Activated naive CD8-positive, alpha-beta T cell treated with anti-CD3 and anti-CD28 coated beads, Interleukin-2, amount 50 U/mL, for 24 hours (primary cell): ENCODE data around the gene CHSY1.

Source experiments
- ATAC-seq: fragments of 150-1000 bp; cut with Tn5 transposase; one replicate; pipeline ENCODE4 v1.10.0; 2021
- DNase-seq: peaks from one replicate; pipeline ENCODE4 v3.0.0; 2021
- H3K27ac Mint-ChIP-seq: one replicate; pipeline ENCODE4 v1.8.0; 2021; ENCODE audit warnings: mild to moderate bottlenecking, mixed read lengths
- H3K27me3 Mint-ChIP-seq: one replicate; pipeline ENCODE4 v1.8.0; 2021; ENCODE audit warnings: mixed read lengths
- H3K36me3 Mint-ChIP-seq: one replicate; pipeline ENCODE4 v1.8.0; 2021; ENCODE audit warnings: low read depth, mixed read lengths
- H3K4me1 Mint-ChIP-seq: one replicate; pipeline ENCODE4 v1.8.0; 2021; ENCODE audit warnings: mixed read lengths
- H3K4me3 Mint-ChIP-seq: one replicate; pipeline ENCODE4 v1.8.0; 2021; ENCODE audit warnings: mild to moderate bottlenecking, moderate library complexity, mixed read lengths
- H3K9me3 Mint-ChIP-seq: one replicate; pipeline ENCODE4 v1.8.0; 2021; ENCODE audit warnings: mixed read lengths

CHSY1 gene

DNA sequence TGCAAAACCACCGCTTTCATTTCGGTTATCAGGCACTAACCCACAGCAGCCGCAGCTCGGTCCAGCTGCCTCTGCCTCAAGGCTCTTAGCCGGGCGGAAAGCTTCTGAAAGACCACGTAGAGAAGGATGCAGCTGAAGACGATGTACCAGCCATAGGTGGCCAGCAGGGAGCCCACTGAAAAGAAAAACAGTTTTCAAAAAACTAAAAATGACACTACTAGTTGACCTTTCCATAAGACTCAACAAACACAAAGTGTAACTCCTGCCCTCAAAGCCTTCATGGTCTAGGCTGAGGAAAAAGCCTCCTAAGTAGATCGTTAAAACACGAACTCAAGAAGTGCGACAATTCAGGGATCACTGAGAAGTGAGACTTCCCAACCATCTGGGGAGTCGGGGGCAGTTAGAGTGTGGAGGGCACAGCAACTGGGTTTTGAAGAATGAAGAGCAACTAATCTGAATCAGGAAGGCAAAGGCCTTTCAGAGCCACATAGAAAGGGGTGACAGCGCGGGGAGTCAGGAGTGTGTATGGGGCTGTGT lies 24.7 kb upstream of the CHSY1 start:
- DNase-seq (no peak), ATAC-seq (peak; percentile 25)
- Mint-ChIP-seq H3K36me3 (peaks cover 51% of the 10 kb centered on the region), H3K4me1 (peaks cover 28% of the 10 kb centered on the region), H3K4me3 (peak overlapping the region; percentile 100), H3K27me3 (no peaks in the 10 kb centered on the region), H3K9me3 (no peaks in the 10 kb centered on the region), H3K27ac (peak overlapping the region; percentile 96)

- Mint-ChIP-seq H3K27me3 (no peaks in the 10 kb centered on the region), H3K4me1 (peaks cover 28% of the 10 kb centered on the region), H3K27ac (no peak overlapping the region), H3K4me3 (peak overlapping the region; percentile 3), H3K36me3 (peaks cover 44% of the 10 kb centered on the region), H3K9me3 (no peaks in the 10 kb centered on the region)
- DNase-seq (no peak), ATAC-seq (no peak)
Observed at GRCh38 chr15:101275018-101275417, 23.2 kb upstream of the CHSY1 start.

DNA sequence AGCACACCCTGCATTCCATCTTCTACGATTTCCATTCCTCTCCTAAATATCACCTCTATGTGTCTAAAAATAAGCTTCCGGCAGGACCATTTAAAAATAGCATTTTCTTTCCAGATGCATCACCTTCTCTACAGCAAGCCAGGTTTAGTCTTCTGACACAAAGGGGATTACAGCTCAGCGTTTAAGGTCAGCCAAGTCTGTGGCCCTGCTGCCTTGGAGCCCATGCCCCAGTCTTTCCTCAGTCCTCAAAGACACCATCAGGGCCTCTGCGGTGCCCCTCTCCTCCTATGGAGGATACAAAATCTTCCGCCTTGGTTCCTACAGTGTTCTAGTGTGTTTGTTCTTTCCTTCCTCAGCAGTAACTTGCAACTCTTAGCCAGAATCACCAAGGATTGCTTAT lies 21.7 kb upstream of the CHSY1 start:
- Mint-ChIP-seq H3K4me3 (no peak overlapping the region), H3K9me3 (no peaks in the 10 kb centered on the region), H3K27ac (no peak overlapping the region), H3K36me3 (peaks cover 45% of the 10 kb centered on the region), H3K4me1 (peaks cover 28% of the 10 kb centered on the region), H3K27me3 (no peaks in the 10 kb centered on the region)
- ATAC-seq, result no peak
- DNase-seq, result no peak

GRCh38 chr15:101272584-101272983 lies 20.7 kb upstream of the CHSY1 start:
- H3K9me3 Mint-ChIP-seq, result no peaks in the 10 kb centered on the region
- no peak overlapping the region for H3K4me3 Mint-ChIP-seq
- ATAC-seq, result no peak
- H3K36me3 Mint-ChIP-seq, result peaks cover 45% of the 10 kb centered on the region
- H3K27ac Mint-ChIP-seq, result no peak overlapping the region
- no peaks in the 10 kb centered on the region for H3K27me3 Mint-ChIP-seq
- peaks cover 22% of the 10 kb centered on the region for H3K4me1 Mint-ChIP-seq
- no peak for DNase-seq

GRCh38 chr15:101269479-101270223 lies 17.8 kb upstream of the CHSY1 start:
- no peaks in the 10 kb centered on the region for H3K27me3 Mint-ChIP-seq
- no peak overlapping the region for H3K4me3 Mint-ChIP-seq
- ATAC-seq (no peak), DNase-seq (no peak)
- H3K9me3 Mint-ChIP-seq, result no peaks in the 10 kb centered on the region
- H3K27ac Mint-ChIP-seq, result peak overlapping the region; percentile 0
- peaks cover under 1% of the 10 kb centered on the region for H3K4me1 Mint-ChIP-seq
- peaks cover 37% of the 10 kb centered on the region for H3K36me3 Mint-ChIP-seq

DNA sequence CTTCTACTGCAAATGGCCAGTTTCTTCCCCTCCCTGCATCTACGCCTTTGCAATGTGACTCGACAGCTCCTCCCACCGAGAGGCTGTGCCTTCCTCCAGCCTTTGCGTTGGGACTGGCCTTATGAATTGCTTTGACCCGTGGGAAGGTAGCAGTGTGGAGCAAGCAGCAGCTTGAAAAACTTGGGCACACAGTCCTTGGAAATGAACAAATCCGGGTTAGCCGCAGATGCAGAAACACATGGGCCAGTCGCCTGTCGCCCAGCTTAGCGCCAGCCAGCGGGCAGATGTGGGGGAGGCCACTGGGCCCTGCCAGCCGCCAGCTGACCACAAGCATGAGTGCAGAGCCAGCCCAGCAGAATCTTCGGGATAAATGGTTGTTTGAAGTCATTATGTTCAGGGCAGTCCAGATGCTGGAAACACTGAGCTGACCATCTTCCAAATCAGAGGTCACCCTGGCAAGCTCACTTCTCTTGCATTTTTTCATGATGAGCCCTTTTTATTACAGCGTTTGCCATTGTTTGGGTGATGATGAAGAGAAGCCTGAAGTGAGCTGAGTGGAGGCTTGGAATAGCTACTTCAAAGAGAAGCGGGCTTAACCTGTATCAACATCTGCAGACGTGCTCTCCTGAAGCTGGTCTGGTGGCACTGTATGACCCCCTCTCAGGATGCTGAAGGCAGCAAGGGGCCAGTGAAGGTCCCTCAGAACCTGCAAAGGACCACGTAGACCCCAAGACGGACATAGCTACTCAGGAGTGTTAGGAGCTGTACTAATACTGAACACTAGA lies 15.7 kb upstream of the CHSY1 start:
- no peaks in the 10 kb centered on the region for H3K9me3 Mint-ChIP-seq
- H3K4me1 Mint-ChIP-seq, result peaks cover 5% of the 10 kb centered on the region
- H3K27me3 Mint-ChIP-seq, result no peaks in the 10 kb centered on the region
- DNase-seq (no peak), ATAC-seq (no peak)
- H3K4me3 Mint-ChIP-seq, result no peak overlapping the region
- H3K36me3 Mint-ChIP-seq, result peaks cover 22% of the 10 kb centered on the region
- no peak overlapping the region for H3K27ac Mint-ChIP-seq

DNA sequence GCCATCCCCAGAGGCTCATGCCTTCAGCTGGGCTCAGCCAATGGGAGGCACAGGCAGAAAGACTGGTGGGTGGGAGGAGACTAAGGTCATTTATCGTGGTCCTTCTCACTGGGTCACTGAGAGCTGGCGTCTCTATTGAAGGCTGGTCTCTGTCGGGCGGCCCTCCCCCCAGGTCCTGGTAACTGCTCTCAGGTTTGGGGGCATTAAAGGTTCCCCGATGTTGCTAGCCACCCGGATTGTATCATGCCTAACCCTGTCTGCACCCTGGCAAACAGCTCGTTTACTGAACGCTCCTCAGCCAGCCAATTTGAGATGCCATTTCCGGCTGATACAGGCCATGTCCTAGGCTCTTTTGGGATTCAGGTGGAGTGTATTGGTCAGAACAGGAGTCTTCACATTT lies 14.9 kb upstream of the CHSY1 start:
- DNase-seq (no peak), ATAC-seq (no peak)
- Mint-ChIP-seq H3K4me3 (no peak overlapping the region), H3K27ac (no peak overlapping the region), H3K36me3 (peaks cover 15% of the 10 kb centered on the region), H3K9me3 (no peaks in the 10 kb centered on the region), H3K4me1 (peaks cover 5% of the 10 kb centered on the region), H3K27me3 (no peaks in the 10 kb centered on the region)

GRCh38 chr15:101266034-101266433 lies 14.2 kb upstream of the CHSY1 start:
- no peaks in the 10 kb centered on the region for H3K9me3 Mint-ChIP-seq
- no peak overlapping the region for H3K27ac Mint-ChIP-seq
- H3K36me3 Mint-ChIP-seq, result peaks cover 9% of the 10 kb centered on the region
- H3K27me3 Mint-ChIP-seq, result no peaks in the 10 kb centered on the region
- no peak for ATAC-seq
- no peak for DNase-seq
- no peak overlapping the region for H3K4me3 Mint-ChIP-seq
- H3K4me1 Mint-ChIP-seq, result peaks cover 5% of the 10 kb centered on the region

DNA sequence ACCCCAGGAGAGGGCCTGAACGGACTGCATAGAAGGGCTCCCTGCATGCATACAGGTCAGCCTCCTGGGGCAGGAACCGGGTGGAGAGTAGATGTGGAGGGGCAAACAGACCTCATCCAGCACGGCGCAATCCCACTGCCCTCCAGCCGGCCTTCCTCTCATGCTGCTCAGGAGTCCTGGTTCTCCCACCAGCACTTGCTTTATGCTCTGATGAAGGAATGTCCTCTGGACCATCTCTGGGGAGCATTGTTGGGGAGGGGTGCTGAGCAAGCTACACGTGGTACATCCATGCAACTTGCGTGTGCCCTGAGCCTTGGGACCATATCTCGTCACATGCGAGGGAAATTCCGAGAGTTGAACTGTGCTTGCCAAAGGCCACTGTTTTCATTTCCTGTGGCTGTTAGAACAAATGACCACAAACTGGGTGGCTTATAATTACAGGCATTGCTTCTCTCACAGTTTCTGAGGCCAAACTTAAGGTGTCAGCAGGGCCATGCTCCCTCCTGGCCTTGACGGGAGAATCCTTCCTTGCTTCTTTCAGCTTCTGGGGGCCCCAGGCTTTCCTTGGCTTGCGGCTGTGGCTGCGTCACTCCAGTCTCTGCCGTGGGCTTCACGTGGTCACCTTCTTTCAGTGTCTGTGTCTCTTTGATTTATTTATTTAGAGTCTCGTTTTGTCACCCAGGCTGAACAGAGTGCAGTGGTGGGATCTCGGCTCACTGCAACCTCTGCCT lies 13.2 kb upstream of the CHSY1 start:
- DNase-seq (no peak), ATAC-seq (no peak)
- Mint-ChIP-seq H3K36me3 (peaks cover 6% of the 10 kb centered on the region), H3K27ac (no peak overlapping the region), H3K4me1 (peaks cover 5% of the 10 kb centered on the region), H3K27me3 (no peaks in the 10 kb centered on the region), H3K9me3 (no peaks in the 10 kb centered on the region), H3K4me3 (no peak overlapping the region)

DNA sequence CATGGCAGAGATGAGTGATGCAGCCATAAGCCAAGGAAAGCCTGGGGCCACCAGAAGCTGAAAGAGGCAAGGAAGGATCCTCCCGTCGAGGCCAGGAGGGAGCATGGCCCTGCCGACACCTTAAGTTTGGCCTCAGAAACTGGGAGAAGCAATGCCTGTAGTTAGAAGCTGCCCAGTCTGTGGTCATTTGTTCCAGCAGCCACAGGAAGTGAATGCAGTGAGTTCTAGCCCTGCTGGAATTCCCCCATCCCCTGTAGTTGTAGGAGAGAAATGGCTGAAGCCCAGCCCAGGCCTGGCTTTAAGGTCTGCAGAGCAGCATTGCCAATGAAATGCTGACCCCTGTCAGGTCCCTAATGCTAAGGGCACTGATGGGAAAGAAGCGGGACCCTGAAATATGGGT lies 12.2 kb upstream of the CHSY1 start:
- DNase-seq (no peak), ATAC-seq (no peak)

DNA sequence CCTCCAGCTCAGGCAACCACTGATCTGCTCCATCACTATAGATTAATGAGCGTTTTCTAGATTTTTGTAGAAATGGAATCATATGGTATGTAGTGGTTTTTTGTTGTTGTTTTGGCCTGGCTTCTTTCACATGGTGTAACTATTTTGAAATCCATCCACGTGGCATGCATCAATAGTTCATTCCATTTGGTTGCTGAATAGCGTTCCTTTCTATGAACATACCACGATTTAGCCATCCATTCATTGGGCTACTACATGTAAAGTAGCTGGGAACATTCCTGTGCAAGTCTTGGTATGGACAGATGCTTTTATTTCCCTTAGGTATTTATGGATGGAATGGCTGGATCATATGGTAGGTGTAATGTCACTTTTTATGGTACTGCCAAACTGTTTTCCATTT lies 10.7 kb upstream of the CHSY1 start:
- no peak overlapping the region for H3K27ac Mint-ChIP-seq
- peaks cover 3% of the 10 kb centered on the region for H3K27me3 Mint-ChIP-seq
- ATAC-seq, result no peak
- peaks cover 5% of the 10 kb centered on the region for H3K4me1 Mint-ChIP-seq
- DNase-seq, result no peak
- no peaks in the 10 kb centered on the region for H3K9me3 Mint-ChIP-seq
- H3K4me3 Mint-ChIP-seq, result no peak overlapping the region
- H3K36me3 Mint-ChIP-seq, result no peaks in the 10 kb centered on the region

More for the DNA sequence above, 12.2 kb upstream of the CHSY1 start:
- Mint-ChIP-seq H3K4me1 (peaks cover 5% of the 10 kb centered on the region), H3K27me3 (no peaks in the 10 kb centered on the region), H3K27ac (no peak overlapping the region), H3K4me3 (no peak overlapping the region), H3K9me3 (no peaks in the 10 kb centered on the region), H3K36me3 (peaks cover 3% of the 10 kb centered on the region)

DNA sequence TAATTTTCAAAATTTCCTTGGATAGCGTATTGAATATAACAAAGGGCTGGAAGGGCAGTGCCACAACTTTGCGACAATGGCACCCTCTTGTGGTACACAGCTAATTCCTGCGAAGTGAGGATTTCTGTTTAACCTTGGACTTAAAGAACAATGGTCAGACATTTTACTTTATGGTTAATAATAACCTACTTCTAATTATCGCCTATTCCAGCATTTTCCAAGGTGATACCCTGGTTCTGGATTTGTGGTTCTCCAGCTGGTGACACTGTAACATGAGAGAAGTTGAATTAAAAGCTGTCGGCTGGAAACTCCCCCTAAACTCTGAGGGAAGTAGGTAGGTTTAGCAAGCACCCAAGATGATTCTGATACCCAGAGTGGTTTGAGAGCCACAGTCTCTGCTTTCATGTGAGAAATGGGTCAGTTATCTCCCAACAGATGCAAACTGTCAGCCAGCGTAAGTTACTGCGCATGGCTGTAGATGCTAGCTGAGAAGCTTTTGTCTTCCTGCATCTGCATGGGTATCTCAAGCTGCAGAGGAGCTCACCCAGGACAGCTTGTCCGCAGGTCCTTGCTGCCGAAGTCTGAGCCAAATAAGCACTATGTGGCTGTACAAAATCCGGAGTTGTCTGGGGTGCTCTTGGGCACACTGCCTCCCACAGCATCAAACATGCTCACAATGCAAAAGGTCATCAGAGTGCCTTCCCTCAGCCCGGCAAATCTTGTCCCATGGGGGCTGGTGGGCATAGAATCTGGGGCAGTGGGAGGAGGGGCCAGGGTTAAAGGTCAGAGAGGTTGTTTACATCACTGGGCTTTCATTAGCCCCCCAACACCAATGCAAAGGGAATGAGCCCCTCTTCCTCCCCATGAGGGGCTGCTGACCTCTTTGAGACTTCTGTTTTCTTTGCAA lies 6.6 kb upstream of the CHSY1 start:
- peak; percentile 54 for DNase-seq
- H3K4me3 Mint-ChIP-seq, result no peak overlapping the region
- no peak overlapping the region for H3K27ac Mint-ChIP-seq
- H3K27me3 Mint-ChIP-seq, result peaks cover 3% of the 10 kb centered on the region
- no peaks in the 10 kb centered on the region for H3K36me3 Mint-ChIP-seq
- H3K9me3 Mint-ChIP-seq, result no peaks in the 10 kb centered on the region
- ATAC-seq, result no peak
- peaks cover 20% of the 10 kb centered on the region for H3K4me1 Mint-ChIP-seq

GRCh38 chr15:101256757-101257156 lies 4.9 kb upstream of the CHSY1 start:
- Mint-ChIP-seq H3K9me3 (no peaks in the 10 kb centered on the region), H3K36me3 (no peaks in the 10 kb centered on the region), H3K27ac (no peak overlapping the region), H3K27me3 (peaks cover 3% of the 10 kb centered on the region), H3K4me3 (no peak overlapping the region), H3K4me1 (peaks cover 27% of the 10 kb centered on the region)
- DNase-seq (no peak), ATAC-seq (no peak)
